GM23248 (cell line): Measurements from ENCODE around the gene PLBD2.

Source experiments
- EZH2 ChIP-seq: fragments of 200-600 bp; sonication (generic); IDR thresholded peaks from 2 replicates; pipeline ENCODE4 v1.6.1; 2018; ENCODE audit warnings: antibody characterized with exemption, mild to moderate bottlenecking; ENCODE audit not compliant: insufficient read depth, poor library complexity, severe bottlenecking
- EZH2phosphoT487 ChIP-seq: fragments of 200-600 bp; sonication (generic); IDR thresholded peaks from 2 replicates; pipeline ENCODE4 v1.6.1; 2018; ENCODE audit warnings: antibody characterized with exemption, moderate library complexity, mild to moderate bottlenecking, low read depth; ENCODE audit not compliant: insufficient read depth

DNA sequence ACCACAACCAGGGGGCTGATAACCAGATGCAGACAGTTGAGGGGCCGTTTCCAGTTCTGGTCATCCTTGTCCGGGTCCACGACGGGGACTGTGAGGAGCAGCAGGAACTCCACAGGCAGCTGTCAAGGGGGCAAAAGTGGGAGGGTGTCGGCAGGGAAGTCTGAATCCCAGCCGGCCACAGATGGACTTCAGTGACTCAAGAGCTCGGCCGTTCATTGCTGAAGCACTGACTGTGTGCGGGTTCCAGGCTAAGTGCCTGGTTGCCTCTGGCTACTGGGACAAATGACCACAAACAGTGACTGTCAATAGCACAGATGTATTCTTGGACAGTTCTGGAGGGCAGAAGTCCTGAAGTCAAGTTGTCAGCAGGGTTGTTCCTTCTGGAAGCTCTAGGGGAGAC lies 43.0 kb upstream of the PLBD2 start:
- TF ChIP-seq EZH2, result no peak
- TF ChIP-seq EZH2phosphoT487, result no peak
